SU-DHL-6 (cell line): ENCODE data around the gene ZIC4.

Experiments
- H2AFZ ChIP-seq: fragments of 200-600 bp; sonication (generic); 2 replicates; pipeline ENCODE4 v1.6.1; 2014; ENCODE audit warnings: low read depth, mild to moderate bottlenecking, moderate library complexity, mixed read lengths, antibody characterized with exemption, low read length; ENCODE audit not compliant: severe bottlenecking
- H3F3A ChIP-seq: fragments of 200-600 bp; shearing (Covaris generic); 2 replicates; pipeline ENCODE4 v1.6.0; 2016; ENCODE audit warnings: antibody characterized with exemption, mild to moderate bottlenecking; ENCODE audit not compliant: insufficient read depth
- H3K27ac ChIP-seq: fragments of 200-600 bp; sonication (generic); 2 replicates; pipeline ENCODE4 v1.5.1; 2016; ENCODE audit warnings: low read depth, mild to moderate bottlenecking, low read length, moderate library complexity, mixed read lengths
- H3K27me3 ChIP-seq: fragments of 200-600 bp; sonication (generic), shearing (Covaris generic); 2 replicates; pipeline ENCODE4 v1.6.0; 2014; ENCODE audit warnings: mild to moderate bottlenecking, low read length
- H3K36me3 ChIP-seq: fragments of 200-600 bp; sonication (generic); 2 replicates; pipeline ENCODE4 v1.6.1; 2014; ENCODE audit warnings: mild to moderate bottlenecking, low read length, mixed read lengths
- H3K4me2 ChIP-seq: fragments of 300-600, 200-600 bp; shearing (Covaris generic), sonication (generic); 2 replicates; pipeline ENCODE4 v1.6.0; 2014; ENCODE audit warnings: low read length, low read depth, mild to moderate bottlenecking; ENCODE audit not compliant: poor library complexity, severe bottlenecking
- H3K4me3 ChIP-seq: fragments of 200-600 bp; sonication (generic); 2 replicates; pipeline ENCODE4 v1.5.1; 2014; ENCODE audit warnings: antibody characterized with exemption, low read length, mild to moderate bottlenecking, mixed read lengths; ENCODE audit not compliant: insufficient read depth, poor library complexity, severe bottlenecking
- H3K79me2 ChIP-seq: fragments of 200-600 bp; sonication (generic); 2 replicates; pipeline ENCODE4 v1.6.1; 2014; ENCODE audit warnings: mild to moderate bottlenecking, low read length, moderate library complexity; ENCODE audit not compliant: insufficient read depth
- H3K9ac ChIP-seq: fragments of 200-600 bp; sonication (generic); 2 replicates; pipeline ENCODE4 v1.7.0; 2014; ENCODE audit warnings: mild to moderate bottlenecking, low read length
- H3K9me2 ChIP-seq: fragments of 200-600 bp; sonication (generic); replicated peaks from 2 replicates; pipeline ENCODE4 v1.6.1; 2014; ENCODE audit warnings: low read length; ENCODE audit not compliant: insufficient read depth
- H3K9me3 ChIP-seq: fragments of 200-600 bp; sonication (generic); 2 replicates; pipeline ENCODE4 v1.6.1; 2014; ENCODE audit warnings: low read length, mixed read lengths; ENCODE audit not compliant: insufficient read depth
- H4K20me1 ChIP-seq: fragments of 200-600 bp; sonication (generic); 2 replicates; pipeline ENCODE4 v1.6.1; 2014; ENCODE audit warnings: low read depth, mild to moderate bottlenecking, antibody characterized with exemption, low read length, moderate library complexity, mixed read lengths
- EZH2phosphoT487 ChIP-seq: fragments of 200-600 bp; sonication (generic), shearing (Covaris generic); conservative IDR thresholded peaks from 2 replicates; pipeline ENCODE4 v1.6.1; 2018; ENCODE audit warnings: mild to moderate bottlenecking, antibody characterized with exemption, low read length, moderate library complexity, mixed read lengths
- TF ChIP-seq, protein P1 (sequence below): fragments of 200-600 bp; sonication (generic); IDR thresholded peaks from one replicate; pipeline ENCODE4 v1.5.1; 2017; ENCODE audit warnings: antibody characterized with exemption, mild to moderate bottlenecking, low read length, moderate library complexity; ENCODE audit not compliant: insufficient read depth, poor library complexity, severe bottlenecking

Gene ZIC4

DNA sequence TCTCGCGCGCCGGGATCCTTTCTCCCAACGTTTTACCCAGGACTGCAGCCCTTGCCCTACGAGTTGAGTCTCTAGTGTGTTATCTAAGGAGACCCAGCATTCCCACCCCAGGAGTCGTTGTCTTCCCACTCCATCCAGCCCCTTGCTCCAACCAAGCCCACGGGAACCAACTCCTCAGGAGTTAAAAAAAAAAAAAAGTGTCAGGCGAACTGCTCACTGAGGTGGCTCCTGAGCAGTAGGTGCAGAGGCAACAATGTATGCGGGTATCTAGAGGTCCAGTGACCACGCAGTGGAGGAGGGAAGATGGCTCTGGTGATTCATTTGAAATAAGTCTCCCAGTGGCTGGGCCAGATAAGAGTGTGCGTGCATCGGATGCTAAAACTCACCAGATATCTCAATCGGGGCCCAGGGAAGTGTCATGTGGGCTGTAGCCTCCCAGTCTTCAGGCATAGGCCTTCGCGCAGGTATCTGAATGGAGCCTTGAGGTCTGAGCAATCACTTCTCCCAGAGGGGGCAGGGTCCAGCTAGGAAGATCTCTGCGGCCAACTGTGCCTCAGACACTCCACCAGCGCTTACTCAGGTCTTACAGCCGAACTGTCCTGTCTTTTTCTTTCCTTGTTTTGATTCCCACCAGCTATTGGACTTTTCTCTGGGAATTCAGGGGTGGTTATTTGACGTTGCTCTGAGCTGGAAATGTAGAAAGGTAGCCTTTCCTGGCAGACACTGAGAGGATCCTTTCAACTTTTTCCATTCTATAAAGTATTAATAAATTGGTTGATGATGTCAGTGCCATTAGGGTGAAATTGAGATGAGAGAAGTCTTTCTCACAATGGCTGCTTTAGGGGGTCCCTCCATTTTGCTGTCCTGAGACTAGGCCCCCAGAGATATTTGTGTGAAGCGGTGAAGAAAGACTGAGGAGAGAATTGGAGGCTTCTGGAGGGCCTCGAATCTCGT, 21.0 kb downstream of the ZIC4 start:
- no peaks in the 10 kb centered on the region for H3K9me3 ChIP-seq
- H4K20me1 ChIP-seq, result no peaks in the 10 kb centered on the region
- H3F3A ChIP-seq, result no peaks in the 10 kb centered on the region
- no peak overlapping the region for H2AFZ ChIP-seq
- H3K27me3 ChIP-seq, result no peaks in the 10 kb centered on the region
- no peak overlapping the region for H3K4me3 ChIP-seq
- no peaks in the 10 kb centered on the region for H3K9me2 ChIP-seq
- no peak overlapping the region for H3K4me2 ChIP-seq
- no peaks in the 10 kb centered on the region for H3K79me2 ChIP-seq
- TF ChIP-seq EZH2phosphoT487, result no peak
- TF ChIP-seq, protein P1, sequence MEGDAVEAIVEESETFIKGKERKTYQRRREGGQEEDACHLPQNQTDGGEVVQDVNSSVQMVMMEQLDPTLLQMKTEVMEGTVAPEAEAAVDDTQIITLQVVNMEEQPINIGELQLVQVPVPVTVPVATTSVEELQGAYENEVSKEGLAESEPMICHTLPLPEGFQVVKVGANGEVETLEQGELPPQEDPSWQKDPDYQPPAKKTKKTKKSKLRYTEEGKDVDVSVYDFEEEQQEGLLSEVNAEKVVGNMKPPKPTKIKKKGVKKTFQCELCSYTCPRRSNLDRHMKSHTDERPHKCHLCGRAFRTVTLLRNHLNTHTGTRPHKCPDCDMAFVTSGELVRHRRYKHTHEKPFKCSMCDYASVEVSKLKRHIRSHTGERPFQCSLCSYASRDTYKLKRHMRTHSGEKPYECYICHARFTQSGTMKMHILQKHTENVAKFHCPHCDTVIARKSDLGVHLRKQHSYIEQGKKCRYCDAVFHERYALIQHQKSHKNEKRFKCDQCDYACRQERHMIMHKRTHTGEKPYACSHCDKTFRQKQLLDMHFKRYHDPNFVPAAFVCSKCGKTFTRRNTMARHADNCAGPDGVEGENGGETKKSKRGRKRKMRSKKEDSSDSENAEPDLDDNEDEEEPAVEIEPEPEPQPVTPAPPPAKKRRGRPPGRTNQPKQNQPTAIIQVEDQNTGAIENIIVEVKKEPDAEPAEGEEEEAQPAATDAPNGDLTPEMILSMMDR, result no peak
- H3K9ac ChIP-seq, result no peak overlapping the region
- H3K36me3 ChIP-seq, result no peaks in the 10 kb centered on the region
- H3K27ac ChIP-seq, result no peak overlapping the region

DNA sequence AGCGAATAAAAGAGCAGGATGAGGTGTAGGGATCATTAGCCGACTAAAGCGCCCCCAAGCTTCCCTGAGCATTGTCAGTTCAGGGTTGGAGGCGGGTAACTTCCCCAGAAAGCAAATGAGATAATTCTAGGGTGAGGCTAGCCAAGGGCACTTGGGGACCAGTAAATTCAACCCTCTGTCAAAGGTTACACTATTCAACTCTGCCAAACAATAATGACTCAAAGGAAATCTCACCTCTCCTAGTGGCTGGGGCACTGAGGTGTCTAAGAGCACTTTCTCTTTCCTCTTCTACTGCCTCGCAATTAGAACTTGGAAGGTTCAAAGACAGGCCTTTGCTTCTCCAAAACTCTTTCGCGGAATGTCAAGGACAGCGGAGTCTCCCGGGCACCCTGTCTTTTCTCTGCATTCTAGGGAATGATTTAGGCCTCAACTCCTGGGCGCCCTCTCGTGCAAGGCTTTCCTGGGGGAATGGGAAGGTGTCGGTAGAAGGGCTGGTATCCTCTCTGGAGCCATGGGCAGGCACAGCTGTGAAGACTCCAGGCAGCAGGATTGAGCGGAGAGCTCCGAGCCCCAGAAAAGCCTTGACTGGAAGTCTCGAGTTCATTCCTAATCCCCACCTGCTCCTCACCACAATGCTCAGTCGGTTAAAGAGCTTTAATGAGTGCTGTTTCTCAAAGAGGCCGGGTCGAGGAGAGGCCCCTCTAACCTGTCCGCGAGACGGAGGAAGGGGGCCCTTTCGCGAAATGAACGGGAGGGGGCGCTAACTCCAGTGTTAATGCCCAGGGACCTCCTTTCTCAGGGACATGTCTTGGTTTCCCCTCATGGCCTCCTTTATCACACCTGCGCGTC, 21.9 kb downstream of the ZIC4 start:
- Histone ChIP-seq H3K9me3 (no peaks in the 10 kb centered on the region), H3K4me2 (no peak overlapping the region), H3K36me3 (no peaks in the 10 kb centered on the region), H3K79me2 (no peaks in the 10 kb centered on the region), H3K27me3 (no peaks in the 10 kb centered on the region), H3K9me2 (no peaks in the 10 kb centered on the region), H2AFZ (no peak overlapping the region), H3K27ac (no peak overlapping the region), H3K9ac (no peak overlapping the region), H3F3A (no peaks in the 10 kb centered on the region), H4K20me1 (no peaks in the 10 kb centered on the region), H3K4me3 (no peak overlapping the region)
- TF ChIP-seq, protein P1, result no peak
- no peak for TF ChIP-seq EZH2phosphoT487

DNA sequence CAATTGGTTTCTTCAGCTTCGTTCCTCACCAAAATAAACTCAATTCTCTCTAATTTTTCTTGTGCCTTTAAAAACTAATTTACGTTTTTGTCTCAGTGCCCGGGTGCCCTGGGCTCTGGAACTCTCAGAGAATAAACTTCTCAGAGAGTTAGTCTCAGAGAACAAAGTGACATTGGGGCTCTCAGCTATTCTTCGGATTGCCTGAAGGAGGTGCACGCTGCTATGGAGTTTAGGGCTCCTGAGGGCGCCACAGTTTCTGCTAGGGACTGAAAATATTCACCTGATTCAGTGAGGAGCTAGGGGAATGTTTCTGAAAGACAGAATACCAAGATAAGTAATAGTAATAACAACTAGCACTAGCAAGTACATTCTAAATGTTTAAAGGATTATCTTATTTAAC, 22.7 kb downstream of the ZIC4 start:
- Histone ChIP-seq H3K27me3 (no peaks in the 10 kb centered on the region), H3K4me2 (no peak overlapping the region), H3K27ac (no peak overlapping the region), H3K9me2 (no peaks in the 10 kb centered on the region), H3K36me3 (no peaks in the 10 kb centered on the region), H3K9ac (no peak overlapping the region), H3F3A (no peaks in the 10 kb centered on the region), H2AFZ (no peak overlapping the region), H3K4me3 (no peak overlapping the region), H3K9me3 (no peaks in the 10 kb centered on the region), H3K79me2 (no peaks in the 10 kb centered on the region), H4K20me1 (no peaks in the 10 kb centered on the region)
- TF ChIP-seq, protein P1, result no peak
- no peak for TF ChIP-seq EZH2phosphoT487
